GM21367 (cell line): ENCODE measurements around the gene PNMA6E.

Source experiments
- ATAC-seq: cut with Tn5 transposase; IDR thresholded peaks from one replicate; pipeline ENCODE4 v1.9.1; 2021; ENCODE audit not compliant: unreplicated experiment

The PNMA6E gene

DNA sequence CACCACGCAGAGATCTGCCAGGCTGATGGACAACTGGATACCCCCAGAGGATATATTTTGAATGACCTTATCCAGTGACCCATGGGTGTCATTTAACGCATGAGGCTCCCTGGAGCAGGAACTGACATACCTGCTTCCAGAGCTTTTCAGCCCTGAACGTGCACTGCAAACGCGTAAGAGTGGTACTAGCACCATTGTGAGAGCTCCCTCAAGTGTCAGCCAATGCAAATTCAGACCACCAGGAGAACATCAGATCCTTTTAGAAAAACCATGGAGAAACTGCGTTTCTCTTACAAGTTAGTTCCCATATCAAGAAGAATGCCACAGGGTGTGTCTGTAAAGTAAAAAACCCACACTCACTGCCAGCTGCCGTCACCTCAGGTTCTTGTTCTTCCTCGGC is 37.4 kb upstream of the PNMA6E start:
- no peak for ATAC-seq

DNA sequence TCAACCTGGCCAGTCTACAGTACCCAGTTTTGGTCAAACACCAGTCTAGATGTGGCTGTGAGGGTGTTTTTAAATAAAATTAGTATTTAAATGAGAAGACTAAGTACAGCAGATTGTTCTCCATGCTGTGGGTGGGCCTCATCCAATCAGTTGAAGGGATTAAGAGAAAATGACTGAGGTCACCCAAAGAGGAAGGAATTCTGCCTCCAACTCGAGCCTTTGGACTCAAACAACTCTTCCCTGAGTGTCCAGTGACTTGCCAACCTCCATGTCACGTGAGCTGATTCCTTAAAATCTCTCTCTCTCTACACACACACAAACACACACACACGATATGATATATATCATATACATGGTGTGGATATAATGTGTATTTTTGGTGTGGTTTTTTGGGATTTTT is 34.7 kb upstream of the PNMA6E start:
- no peak for ATAC-seq

GRCh38 chrX:153434801-153435200 is 33.7 kb upstream of the PNMA6E start:
- no peak for ATAC-seq

DNA sequence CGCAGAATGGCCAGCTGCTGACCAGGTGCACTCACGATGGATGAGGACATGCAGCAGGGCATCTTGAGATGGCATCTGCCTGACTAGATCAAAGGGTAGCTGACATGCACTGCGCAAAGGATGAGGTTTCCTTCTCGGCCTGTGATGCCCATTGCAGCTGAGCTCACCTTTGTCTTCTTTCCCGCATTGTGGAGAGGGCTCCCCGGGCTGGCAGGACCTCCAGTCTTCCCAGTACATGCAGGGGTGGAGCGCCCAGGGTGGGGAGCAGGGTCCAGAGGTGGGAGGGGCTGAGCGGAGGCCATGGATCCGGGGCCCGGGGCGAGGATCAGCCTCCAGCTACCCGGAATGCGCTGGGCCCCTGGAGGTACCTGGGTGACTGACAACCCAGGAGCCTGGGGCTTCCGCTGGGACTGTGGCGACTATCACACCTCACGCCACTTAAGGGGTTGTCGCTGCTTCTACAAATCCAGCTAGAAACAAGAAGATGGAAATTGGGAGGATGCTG is 32.7 kb upstream of the PNMA6E start:
- no peak for ATAC-seq

DNA sequence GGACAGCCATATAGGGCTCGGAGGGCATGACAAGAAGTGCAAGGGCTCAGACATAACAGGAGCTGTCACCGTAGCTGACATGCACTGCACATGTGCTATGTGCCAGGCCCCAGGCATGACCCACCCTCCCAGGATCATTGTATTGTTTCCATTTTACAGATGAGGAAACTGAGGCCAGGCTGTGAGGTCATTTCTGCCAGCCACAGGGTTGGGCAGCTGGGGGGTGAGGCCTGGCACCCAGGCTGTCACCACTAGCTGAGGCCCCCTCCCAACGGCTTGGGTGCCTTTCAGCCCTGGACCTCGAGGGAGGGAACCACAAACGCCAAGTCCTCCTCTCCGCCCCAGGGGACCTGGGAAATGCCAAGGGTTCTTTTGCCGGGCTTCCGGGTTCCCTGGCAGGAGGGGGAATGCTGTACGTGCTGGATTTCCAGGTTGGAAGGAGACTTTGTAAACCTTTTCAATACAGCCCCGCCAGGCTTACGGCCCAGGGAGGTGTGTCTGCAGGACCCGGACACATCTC is 32.1 kb upstream of the PNMA6E start:
- no peak for ATAC-seq

GRCh38 chrX:153430796-153431195 is 29.6 kb upstream of the PNMA6E start:
- no peak for ATAC-seq

DNA sequence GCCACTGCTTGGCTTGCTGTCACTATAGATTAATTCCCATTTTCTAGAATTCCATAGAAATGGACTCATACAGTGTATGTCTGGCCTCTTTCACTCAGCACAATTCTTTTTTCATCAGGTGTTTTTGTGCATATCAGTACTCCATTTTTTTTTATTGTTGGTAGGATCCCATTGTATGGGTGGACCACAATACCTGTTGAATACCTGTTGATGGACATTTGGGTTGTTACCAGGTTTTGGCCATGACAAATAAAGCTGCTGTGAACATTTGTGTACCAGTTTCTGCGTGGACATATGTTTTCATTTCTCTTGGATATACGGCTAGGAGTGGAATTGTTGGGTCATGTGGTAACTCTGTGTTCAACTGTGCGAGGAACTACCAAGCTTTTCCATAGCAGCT is 25.1 kb upstream of the PNMA6E start:
- no peak for ATAC-seq

DNA sequence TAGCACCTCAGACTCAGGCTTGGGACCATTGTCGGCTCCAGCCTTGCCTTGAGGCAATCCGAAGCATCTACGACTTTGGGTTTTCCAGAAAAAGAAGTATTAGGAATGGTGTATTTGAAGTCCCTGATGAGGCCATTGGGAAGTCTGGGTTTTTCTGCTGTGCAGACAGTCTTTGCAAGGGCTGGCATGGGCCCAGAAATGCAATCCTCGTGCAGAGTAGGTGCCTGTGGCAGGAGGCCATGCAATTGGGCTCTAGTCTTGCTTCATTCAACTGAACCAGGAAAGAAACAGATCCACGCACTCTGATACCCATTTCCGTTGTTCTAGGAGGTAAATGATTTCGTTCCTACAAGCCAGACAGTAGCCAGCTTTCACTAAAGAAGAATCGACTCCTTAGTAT is 22.5 kb upstream of the PNMA6E start:
- ATAC-seq = no peak

- ATAC-seq = no peak
Observed at GRCh38 chrX:153421856-153422255, 20.7 kb upstream of the PNMA6E start.

DNA sequence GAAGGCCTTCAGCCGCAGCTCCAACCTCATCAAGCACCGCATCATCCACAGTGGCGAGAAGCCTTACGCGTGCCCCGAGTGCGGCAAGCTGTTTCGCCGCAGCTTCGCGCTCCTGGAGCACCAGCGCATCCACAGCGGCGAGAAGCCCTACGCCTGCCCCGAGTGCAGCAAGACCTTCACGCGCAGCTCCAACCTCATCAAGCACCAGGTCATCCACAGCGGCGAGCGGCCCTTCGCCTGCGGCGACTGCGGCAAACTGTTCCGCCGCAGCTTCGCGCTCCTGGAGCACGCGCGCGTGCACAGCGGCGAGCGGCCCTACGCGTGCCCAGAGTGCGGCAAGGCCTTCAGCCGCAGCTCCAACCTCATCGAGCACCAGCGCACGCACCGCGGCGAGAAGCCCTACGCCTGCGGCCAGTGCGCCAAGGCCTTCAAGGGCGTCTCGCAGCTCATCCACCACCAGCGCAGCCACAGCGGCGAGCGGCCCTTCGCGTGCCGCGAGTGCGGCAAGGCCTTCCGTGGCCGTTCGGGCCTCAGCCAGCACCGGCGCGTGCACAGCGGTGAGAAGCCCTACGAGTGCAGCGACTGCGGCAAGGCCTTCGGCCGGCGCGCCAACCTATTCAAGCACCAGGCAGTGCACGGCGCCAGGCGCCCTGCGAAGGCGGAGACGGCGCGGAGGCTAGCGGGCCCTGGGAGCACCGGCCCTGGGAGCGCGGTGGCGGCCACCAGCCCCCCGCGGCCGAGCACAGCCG is 19.9 kb upstream of the PNMA6E start:
- no peak for ATAC-seq

- no peak for ATAC-seq
Observed at GRCh38 chrX:153417637-153418036, 16.5 kb upstream of the PNMA6E start.

DNA sequence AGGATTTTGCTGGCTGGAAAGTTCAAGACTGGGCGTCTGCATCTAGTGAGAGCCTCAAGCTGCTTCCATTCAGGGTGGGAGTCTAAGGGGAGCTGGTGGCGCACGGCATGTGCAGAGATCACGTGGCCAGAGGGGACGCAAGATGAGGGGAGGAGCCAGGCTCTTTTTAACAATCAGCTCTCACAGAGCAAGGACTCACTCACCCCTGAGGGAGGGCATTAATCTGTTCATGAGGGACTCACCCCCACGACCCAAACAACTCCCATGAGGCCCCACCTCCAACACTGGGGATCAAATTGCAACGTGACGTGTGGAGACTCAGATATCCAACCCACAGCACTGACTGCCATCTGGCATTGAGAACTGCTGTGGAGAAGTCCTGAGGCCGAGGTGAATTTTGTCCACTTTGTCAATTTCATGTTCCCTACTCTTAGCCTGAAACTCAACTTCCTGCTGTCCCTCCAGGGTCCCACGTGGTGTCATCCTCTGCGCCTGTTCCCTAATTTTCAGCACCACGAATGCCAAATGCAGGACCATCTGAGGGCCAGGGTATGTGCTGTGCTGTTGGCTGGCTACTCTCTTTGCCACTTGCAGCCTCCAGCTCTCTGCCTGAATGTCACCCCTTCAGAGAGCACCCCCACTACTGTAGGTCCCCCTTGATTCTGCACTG is 15.8 kb upstream of the PNMA6E start:
- no peak for ATAC-seq

GRCh38 chrX:153414856-153415510 is 13.8 kb upstream of the PNMA6E start:
- ATAC-seq = no peak

DNA sequence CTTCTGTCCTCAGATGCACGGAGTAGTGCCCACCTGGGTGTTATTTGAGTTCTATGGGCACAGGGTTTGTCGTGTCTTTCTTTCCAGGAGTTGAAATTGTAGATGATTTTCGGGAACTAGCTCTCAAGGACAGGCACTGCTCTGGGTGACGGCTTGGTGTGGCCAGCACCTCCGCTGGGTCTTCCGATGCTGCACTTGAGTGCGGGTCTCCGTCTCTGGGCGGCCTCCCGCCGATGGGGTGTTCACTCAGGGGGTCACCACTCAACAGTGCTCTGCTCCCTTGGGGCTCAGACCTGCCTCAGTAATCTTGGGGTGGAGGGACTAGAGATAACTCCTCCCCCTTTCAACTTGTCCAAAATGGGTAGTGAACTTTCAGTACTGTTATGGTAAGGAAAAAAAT is 12.6 kb upstream of the PNMA6E start:
- ATAC-seq = no peak

DNA sequence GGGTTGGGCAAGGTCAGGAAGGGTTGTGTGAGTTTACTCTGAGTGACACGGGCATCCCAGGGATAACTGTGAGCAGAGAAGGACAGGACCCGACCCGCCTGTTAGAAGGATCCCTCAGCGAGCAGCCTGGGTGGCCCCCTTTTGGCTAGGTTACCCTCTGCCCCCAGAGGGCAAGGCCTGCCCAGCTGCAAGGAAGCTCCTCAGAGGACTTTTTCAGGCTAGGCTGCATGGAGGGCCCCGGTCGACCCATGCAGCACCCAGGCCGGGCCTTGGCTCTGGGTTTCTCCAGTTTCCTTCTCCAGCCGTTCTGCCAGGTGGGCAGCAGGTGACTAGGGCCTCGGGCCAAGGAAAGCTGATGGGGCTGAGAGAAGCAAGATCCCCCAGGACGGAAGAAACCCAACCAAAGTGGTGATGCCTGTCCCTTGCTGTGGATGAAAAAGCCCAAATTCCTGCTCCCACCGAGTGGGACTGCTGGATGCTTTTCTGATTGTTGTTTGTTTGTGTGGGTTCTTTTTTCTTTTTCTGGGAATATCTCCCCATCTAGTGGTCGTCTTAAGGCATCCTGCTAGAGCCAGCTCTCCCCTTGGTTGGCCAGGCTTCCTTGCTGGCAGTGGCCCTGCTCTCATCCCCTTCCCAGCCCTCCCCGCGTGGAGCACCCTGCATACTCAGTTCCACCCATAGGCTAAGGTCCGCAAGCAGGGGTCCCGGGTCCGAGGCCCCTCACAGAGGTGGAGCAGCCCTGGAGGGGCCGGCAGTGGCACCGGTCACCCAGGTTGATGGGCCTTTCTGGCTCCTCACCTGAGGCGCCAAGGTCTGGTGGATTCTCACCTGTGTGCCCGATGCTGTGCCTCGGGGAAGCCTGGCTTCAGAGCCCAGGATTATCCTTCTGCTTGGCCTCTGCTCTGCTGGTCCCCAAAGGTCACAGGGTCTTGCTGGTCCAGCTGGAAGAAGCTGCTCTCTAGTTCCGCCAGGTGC is 11.9 kb upstream of the PNMA6E start:
- no peak for ATAC-seq

- no peak for ATAC-seq
Observed at GRCh38 chrX:153411988-153412574, 10.9 kb upstream of the PNMA6E start.

DNA sequence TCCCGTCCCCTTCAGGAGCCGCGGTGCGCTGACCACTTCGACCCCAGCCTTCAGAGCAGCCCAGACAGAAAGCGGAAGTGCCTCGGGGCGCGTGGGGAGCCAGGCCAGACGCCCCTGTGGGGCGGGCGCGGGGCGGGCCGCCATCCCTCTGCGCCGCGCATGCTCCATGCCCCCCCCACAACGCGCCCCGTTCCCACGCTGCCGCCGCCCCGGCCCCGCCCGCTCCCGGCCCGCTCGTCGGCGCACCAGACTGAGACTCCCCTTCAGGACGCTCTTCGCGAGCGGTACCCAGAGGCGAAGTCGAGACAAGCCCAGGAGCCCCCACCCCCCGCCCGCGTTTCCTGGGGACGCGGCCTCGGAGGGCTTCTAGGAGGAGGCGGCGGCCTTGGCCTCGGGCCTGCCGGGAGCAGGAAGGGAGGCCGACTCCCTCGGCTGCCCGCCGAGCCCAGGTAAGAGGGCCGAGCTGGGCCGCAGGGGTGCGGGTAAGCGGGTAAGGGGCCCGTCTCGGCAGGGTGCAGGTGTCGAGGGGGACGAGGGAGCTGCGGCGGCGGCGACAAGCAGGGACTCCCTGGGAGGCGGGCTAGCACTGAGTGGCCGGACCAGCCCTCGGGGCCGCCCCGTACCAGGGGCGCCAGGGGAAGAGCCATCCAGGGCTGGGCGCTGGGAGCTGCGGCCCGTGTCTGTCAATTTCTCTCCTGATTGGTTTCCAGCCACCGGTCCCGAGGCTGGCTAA is 10.3 kb upstream of the PNMA6E start, which contains the start of gene ZFP92:
Gene ZFP92 (plus strand): TSS at position 218 of the 733 bp plus-strand sequence. CDS start 6,851 bp downstream, outside the sequence.
- peak; percentile 57 for ATAC-seq

- ATAC-seq = no peak
Observed at GRCh38 chrX:153410888-153411254, 9.7 kb upstream of the PNMA6E start.

GRCh38 chrX:153410373-153410772 is 9.2 kb upstream of the PNMA6E start:
- ATAC-seq = no peak
